Neuronal stem cell (in vitro differentiated cells): ENCODE data around the gene CLRN2.
A peak's percentile ranks its signal among the peaks of the same experiment; 100 is the strongest.

Experiments
- DNase-seq: peaks from one replicate; pipeline ENCODE4 v3.0.0-alpha.2; 2013; ENCODE audit warnings: low spot score
- H2AFZ ChIP-seq: one replicate; pipeline ENCODE4 v1.6.1; 2013; ENCODE audit warnings: mild to moderate bottlenecking, low read length, inconsistent platforms
- H2AK5ac ChIP-seq: 2 replicates; pipeline ENCODE4 v1.6.1; 2013; ENCODE audit warnings: low read depth, mild to moderate bottlenecking, inconsistent platforms, low read length, moderate library complexity, mixed read lengths
- H2BK120ac ChIP-seq: 2 replicates; pipeline ENCODE4 v1.6.1; 2013; ENCODE audit warnings: low read depth, mild to moderate bottlenecking, inconsistent platforms, low read length, moderate library complexity, mixed read lengths
- H2BK12ac ChIP-seq: one replicate; pipeline ENCODE4 v1.6.1; 2013; ENCODE audit warnings: low read length, inconsistent platforms
- H2BK15ac ChIP-seq: 2 replicates; pipeline ENCODE4 v1.6.1; 2013; ENCODE audit warnings: mild to moderate bottlenecking, low read length, inconsistent platforms, mixed read lengths
- H2BK5ac ChIP-seq: one replicate; pipeline ENCODE4 v1.6.1; 2013; ENCODE audit warnings: inconsistent platforms, mild to moderate bottlenecking, low read length, moderate library complexity
- H3K14ac ChIP-seq: one replicate; pipeline ENCODE4 v1.6.1; 2013; ENCODE audit warnings: low read length, inconsistent platforms
- H3K18ac ChIP-seq: 2 replicates; pipeline ENCODE4 v1.6.1; 2013; ENCODE audit warnings: low read length, inconsistent platforms
- H3K23ac ChIP-seq: 2 replicates; pipeline ENCODE4 v1.6.1; 2013; ENCODE audit warnings: low read depth, mild to moderate bottlenecking, mixed read lengths, low read length, inconsistent platforms; ENCODE audit not compliant: poor library complexity
- H3K27ac ChIP-seq: replicated peaks from 3 replicates; pipeline ENCODE4 v1.5.1; 2013; ENCODE audit warnings: low read length, inconsistent platforms
- H3K27me3 ChIP-seq, 3 experiments: 2 replicates each; pipeline ENCODE4 v1.6.1; 2013; ENCODE audit warnings: low read length in 3 of 3, mild to moderate bottlenecking in 2 of 3, inconsistent platforms in 1 of 3, low read depth in 1 of 3, mixed read lengths in 1 of 3, moderate library complexity in 1 of 3; ENCODE audit not compliant: control insufficient read depth in 3 of 3, insufficient read depth in 3 of 3
- H3K36me3 ChIP-seq, 2 donors: replicated peaks in 1 of 2; 2 replicates each; pipeline ENCODE4 v1.6.1; 2013; ENCODE audit warnings: low read length in 2 of 2; ENCODE audit not compliant: control insufficient read depth in 2 of 2, insufficient read depth in 2 of 2
- H3K4ac ChIP-seq: 2 replicates; pipeline ENCODE4 v1.6.1; 2013; ENCODE audit warnings: inconsistent platforms, mild to moderate bottlenecking, low read length, moderate library complexity
- H3K4me1 ChIP-seq, 2 donors: 1 replicate in 1 of 2; 2 replicates in 1 of 2; pipeline ENCODE4 v1.6.1; 2013; ENCODE audit warnings: low read length in 2 of 2, low read depth in 1 of 2; ENCODE audit not compliant: control insufficient read depth in 2 of 2, insufficient read depth in 1 of 2
- H3K4me2 ChIP-seq: one replicate; pipeline ENCODE4 v1.6.1; 2013; ENCODE audit warnings: mild to moderate bottlenecking, low read length, inconsistent platforms; ENCODE audit not compliant: insufficient read depth, poor library complexity, severe bottlenecking
- H3K4me3 ChIP-seq, 2 donors: 2 replicates each; pipeline ENCODE4 v1.5.1; 2013; ENCODE audit warnings: low read length in 2 of 2, mild to moderate bottlenecking in 2 of 2, inconsistent platforms in 1 of 2, moderate library complexity in 1 of 2
- H3K79me1 ChIP-seq: one replicate; pipeline ENCODE4 v1.6.1; 2013; ENCODE audit warnings: low read depth, mild to moderate bottlenecking, inconsistent platforms, low read length, moderate library complexity
- H3K9ac ChIP-seq: one replicate; pipeline ENCODE4 v1.6.1; 2013; ENCODE audit warnings: mild to moderate bottlenecking, low read depth, low read length, inconsistent platforms; ENCODE audit not compliant: poor library complexity
- H3K9me3 ChIP-seq, 2 donors: replicated peaks in 1 of 2; 2 replicates each; pipeline versions ENCODE3 to v1.6.1; 2013; ENCODE audit warnings: low read length in 2 of 2, mild to moderate bottlenecking in 2 of 2, inconsistent platforms in 1 of 2, low read depth in 1 of 2, mixed read lengths in 1 of 2, moderate library complexity in 1 of 2; ENCODE audit not compliant: control insufficient read depth in 2 of 2, insufficient read depth in 1 of 2
- H4K8ac ChIP-seq: one replicate; pipeline ENCODE4 v1.6.1; 2013; ENCODE audit warnings: low read depth, mild to moderate bottlenecking, inconsistent platforms, low read length, moderate library complexity
- H4K91ac ChIP-seq: one replicate; pipeline ENCODE4 v1.6.1; 2013; ENCODE audit warnings: low read length, low read depth, mild to moderate bottlenecking, inconsistent platforms; ENCODE audit not compliant: poor library complexity
- WGBS, 2 donors: extraction: QIAGEN DNeasy Blood & Tissue Kit; methylation state at CpG; one replicate each; pipeline ENCODE4 v1.1.7; 2013; ENCODE audit warnings: missing lambda C conversion rate in 2 of 2, mixed read lengths in 1 of 2; ENCODE audit not compliant: insufficient read length in 2 of 2, insufficient replicate concordance in 1 of 2; ENCODE audit errors: extremely low coverage in 2 of 2; 5-methylcytosine and 5-hydroxymethylcytosine counted together

CLRN2 gene

DNA sequence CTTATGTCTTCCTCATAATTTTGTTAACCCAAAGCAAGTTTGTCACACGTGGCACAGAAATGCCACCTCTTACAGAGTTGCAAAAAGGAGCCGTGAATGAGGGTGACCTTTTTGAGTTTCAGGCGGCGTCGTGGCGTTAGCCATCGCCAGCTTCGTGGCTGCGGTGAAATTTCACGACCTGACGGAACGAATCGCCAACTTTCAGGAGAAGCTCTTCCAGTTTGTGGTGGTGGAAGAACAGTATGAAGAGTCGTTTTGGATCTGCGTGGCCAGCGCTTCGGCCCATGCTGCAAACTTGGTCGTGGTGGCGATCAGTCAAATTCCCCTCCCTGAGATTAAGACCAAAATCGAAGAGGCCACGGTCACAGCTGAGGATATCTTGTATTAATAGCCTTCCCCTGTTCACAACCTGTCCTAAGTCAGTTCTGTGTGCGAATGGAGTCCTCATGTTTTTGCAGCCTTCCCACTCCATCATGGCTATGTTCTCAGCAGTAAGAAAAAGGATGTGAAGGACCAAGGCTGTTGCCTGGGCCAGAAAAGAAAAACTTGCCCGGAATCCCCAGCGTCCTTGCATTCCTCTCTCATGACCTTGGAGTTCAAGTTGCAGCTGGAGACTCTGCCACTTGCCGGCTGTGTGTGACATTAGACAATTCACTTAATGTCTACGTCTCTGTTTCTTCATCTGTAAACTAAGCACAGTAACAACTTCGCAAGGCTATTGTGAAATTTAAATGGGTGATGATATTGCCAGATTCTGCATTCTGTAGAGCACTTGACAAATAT is 11.9 kb downstream of the CLRN2 start:
- Histone ChIP-seq H3K4me1 (no peaks in the 10 kb centered on the region), H4K91ac (no peak overlapping the region), H2BK12ac (no peak overlapping the region), H4K8ac (no peak overlapping the region), H3K4me3 (no peak overlapping the region), H3K79me1 (no peaks in the 10 kb centered on the region), H3K36me3 (no peaks in the 10 kb centered on the region), H3K27me3 (peaks cover 0 to 7% (median 0%) of the 10 kb centered on the region in 3 experiments), H3K14ac (no peak overlapping the region), H2AK5ac (peak overlapping the region; percentile 47), H3K9ac (no peak overlapping the region), H2BK5ac (no peak overlapping the region), H3K23ac (no peak overlapping the region), H3K27ac (no peak overlapping the region), H2BK120ac (no peak overlapping the region), H3K4ac (no peak overlapping the region), H3K18ac (no peak overlapping the region), H2BK15ac (no peak overlapping the region), H3K9me3 (peaks cover 0 to 2% of the 10 kb centered on the region in 2 donors), H3K4me2 (no peak overlapping the region), H2AFZ (no peak overlapping the region)
- no CpG with 5 or more reads among the region's 27 CpGs for WGBS, 2 donors
- DNase-seq = no peak

- DNase-seq = no peak
- H4K8ac ChIP-seq = no peak overlapping the region
- H3K9me3 ChIP-seq = peaks cover 0 to 2% of the 10 kb centered on the region in 2 donors
- no CpG with 5 or more reads among the region's 10 CpGs for WGBS, 2 donors
- no peak overlapping the region for H3K27ac ChIP-seq
- no peak overlapping the region for H2AK5ac ChIP-seq
- no peak overlapping the region for H2BK120ac ChIP-seq
- no peaks in the 10 kb centered on the region for H3K36me3 ChIP-seq
- H3K4me2 ChIP-seq = no peak overlapping the region
- H3K27me3 ChIP-seq = peaks cover 0 to 4% (median 0%) of the 10 kb centered on the region in 3 experiments
- no peaks in the 10 kb centered on the region for H3K4me1 ChIP-seq
- peak overlapping the region; percentile 64 for H3K14ac ChIP-seq
- no peak overlapping the region for H3K23ac ChIP-seq
- no peak overlapping the region for H3K4me3 ChIP-seq
- no peak overlapping the region for H2BK5ac ChIP-seq
- no peak overlapping the region for H3K4ac ChIP-seq
- no peak overlapping the region for H4K91ac ChIP-seq
- H2AFZ ChIP-seq = no peak overlapping the region
- H2BK12ac ChIP-seq = no peak overlapping the region
- H3K9ac ChIP-seq = no peak overlapping the region
- no peak overlapping the region for H2BK15ac ChIP-seq
- no peak overlapping the region for H3K18ac ChIP-seq
- H3K79me1 ChIP-seq = no peaks in the 10 kb centered on the region
Observed at GRCh38 chr4:17528551-17529165, 13.7 kb downstream of the CLRN2 start.

DNA sequence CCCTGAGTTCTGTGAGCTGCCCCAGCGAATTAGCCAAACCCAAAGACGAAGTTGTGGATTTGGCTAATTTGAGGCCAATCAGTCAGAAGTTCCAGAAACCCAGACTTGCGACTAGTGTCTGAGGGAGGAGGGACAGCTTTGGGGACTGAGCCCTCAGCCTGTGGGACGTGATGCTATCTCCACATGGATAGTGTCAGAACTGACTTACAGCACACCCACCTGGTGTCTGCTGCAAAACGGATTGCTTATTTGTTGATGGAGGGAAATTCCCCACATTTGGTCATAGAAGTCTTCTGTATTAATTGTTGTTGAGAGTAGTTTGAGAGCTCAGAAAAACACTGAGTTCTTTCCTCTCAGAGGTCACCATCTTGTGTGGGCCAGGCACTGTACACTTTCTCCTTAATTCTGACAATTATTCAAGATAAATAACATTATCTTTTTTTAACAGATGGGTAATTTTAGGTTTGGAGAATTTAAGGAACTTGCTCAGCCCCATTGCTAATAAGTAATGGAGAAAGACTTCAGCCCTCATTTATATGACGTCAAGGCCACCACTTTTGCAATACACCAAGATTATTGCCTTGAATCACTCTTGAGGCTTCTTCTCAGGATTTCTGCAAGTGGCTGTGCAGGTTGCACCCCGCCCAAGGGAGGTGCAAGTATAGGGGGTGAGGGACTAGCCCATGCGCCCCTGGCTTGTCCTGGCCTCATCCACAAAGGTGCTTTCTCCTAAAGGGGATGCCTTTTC is 16.7 kb downstream of the CLRN2 start:
- no peak overlapping the region for H2BK12ac ChIP-seq
- peaks cover 0 to 2% (median 0%) of the 10 kb centered on the region in 3 experiments for H3K27me3 ChIP-seq
- no peaks in the 10 kb centered on the region for H3K4me1 ChIP-seq
- no peak overlapping the region for H3K4me2 ChIP-seq
- H4K91ac ChIP-seq = no peak overlapping the region
- no peaks in the 10 kb centered on the region for H3K79me1 ChIP-seq
- no peak overlapping the region for H3K4ac ChIP-seq
- WGBS, 2 donors = no CpG with 5 or more reads among the region's 8 CpGs
- no peak overlapping the region for H2BK120ac ChIP-seq
- no peak overlapping the region for H3K18ac ChIP-seq
- H3K23ac ChIP-seq = no peak overlapping the region
- no peak overlapping the region for H3K14ac ChIP-seq
- H3K9ac ChIP-seq = no peak overlapping the region
- H2BK15ac ChIP-seq = no peak overlapping the region
- no peaks in the 10 kb centered on the region for H3K36me3 ChIP-seq
- no peak overlapping the region for H2AFZ ChIP-seq
- no peak overlapping the region for H4K8ac ChIP-seq
- H3K4me3 ChIP-seq = no peak overlapping the region
- no peak overlapping the region for H2BK5ac ChIP-seq
- no peak for DNase-seq
- H3K9me3 ChIP-seq = peaks cover 0 to 2% of the 10 kb centered on the region in 2 donors
- H3K27ac ChIP-seq = no peak overlapping the region
- H2AK5ac ChIP-seq = no peak overlapping the region

DNA sequence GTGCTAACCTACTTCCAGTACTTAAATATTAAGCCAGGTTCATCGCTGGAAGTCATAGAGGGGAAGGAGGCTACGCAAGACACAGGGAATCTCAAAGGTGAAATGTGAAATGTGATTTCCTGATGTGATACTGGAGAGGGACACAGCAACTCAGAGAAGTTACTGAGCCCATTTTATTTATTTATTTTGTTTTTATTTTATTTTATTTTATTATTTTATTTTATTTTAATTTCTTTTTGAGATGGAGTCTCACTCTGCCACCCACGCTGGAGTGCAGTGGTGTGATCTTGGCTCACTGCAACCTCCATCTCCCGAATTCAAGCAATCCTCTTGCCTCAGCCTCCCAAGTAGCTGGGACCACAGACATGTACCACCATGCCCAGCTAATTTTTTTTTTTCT is 19.7 kb downstream of the CLRN2 start:
- Histone ChIP-seq H3K9ac (no peak overlapping the region), H3K9me3 (no peaks in the 10 kb centered on the region), H3K36me3 (no peaks in the 10 kb centered on the region), H2BK15ac (no peak overlapping the region), H3K4me3 (no peak overlapping the region), H2BK12ac (no peak overlapping the region), H2BK5ac (no peak overlapping the region), H4K91ac (no peak overlapping the region), H2AFZ (no peak overlapping the region), H3K27me3 (no peaks in the 10 kb centered on the region), H4K8ac (no peak overlapping the region), H3K4me1 (no peaks in the 10 kb centered on the region), H2BK120ac (no peak overlapping the region), H3K14ac (no peak overlapping the region), H2AK5ac (no peak overlapping the region), H3K79me1 (no peaks in the 10 kb centered on the region), H3K4me2 (no peak overlapping the region), H3K27ac (no peak overlapping the region), H3K4ac (no peak overlapping the region), H3K18ac (no peak overlapping the region), H3K23ac (no peak overlapping the region)
- WGBS, 2 donors = no CpG with 5 or more reads among the region's 4 CpGs
- no peak for DNase-seq
